NOMO-1 treated with dmso at 0.1 percent for 144 hours (cell line): ENCODE measurements around the gene NLRP9.
"Not testable (repeated sequence)": the region's sequence is repeated elsewhere in the genome, so short reads cannot be mapped to it uniquely, and the experiment has no call there.

Experiments used
- DNase-seq: peaks from one replicate; lab custom pipeline; 2025; ENCODE audit not compliant: unreplicated experiment; lab: John Stamatoyannopoulos, UW

Gene NLRP9

DNA sequence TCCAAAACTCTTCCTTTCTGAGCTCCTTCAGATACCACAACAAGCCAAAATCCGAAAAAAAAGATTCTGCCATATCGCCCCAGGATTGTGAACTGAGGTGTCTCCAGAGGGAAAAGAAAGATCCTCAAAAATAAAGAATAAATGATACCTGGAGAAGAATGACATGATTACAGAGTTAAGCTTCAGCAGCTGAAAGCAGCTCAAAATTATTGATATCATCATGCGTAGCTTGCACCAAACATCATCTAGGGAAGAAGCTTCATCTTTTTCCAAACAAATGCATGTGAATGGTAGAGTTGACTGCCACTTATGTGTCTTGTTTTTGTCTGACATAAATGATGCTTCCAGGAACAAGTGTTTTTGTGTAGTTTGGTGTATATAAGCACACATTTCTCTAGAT is at the start of gene NLRP9:
Gene NLRP9, minus strand, starts transcription at position 101 of the 400 bp plus-strand sequence. Its CDS starts 28 bp downstream, at position 73.
- no peak for DNase-seq

GRCh38 chr19:55781112-55781511 is 42.9 kb upstream of the NLRP9 start:
- DNase-seq, result no peak

DNA sequence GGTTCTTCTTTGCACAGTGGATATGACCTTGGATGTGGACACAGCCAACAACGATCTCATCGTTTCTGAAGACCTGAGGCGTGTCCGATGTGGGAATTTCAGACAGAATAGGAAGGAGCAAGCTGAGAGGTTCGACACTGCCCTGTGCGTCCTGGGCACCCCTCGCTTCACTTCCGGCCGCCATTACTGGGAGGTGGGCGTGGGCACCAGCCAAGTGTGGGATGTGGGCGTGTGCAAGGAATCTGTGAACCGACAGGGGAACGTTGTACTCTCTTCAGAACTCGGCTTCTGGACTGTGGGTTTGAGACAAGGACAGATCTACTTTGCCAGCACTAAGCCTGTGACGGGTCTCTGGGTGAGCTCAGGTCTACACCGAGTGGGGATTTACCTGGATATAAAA is 40.1 kb upstream of the NLRP9 start:
- DNase-seq, result no peak

GRCh38 chr19:55777528-55777927 is 39.3 kb upstream of the NLRP9 start:
- no peak for DNase-seq

DNA sequence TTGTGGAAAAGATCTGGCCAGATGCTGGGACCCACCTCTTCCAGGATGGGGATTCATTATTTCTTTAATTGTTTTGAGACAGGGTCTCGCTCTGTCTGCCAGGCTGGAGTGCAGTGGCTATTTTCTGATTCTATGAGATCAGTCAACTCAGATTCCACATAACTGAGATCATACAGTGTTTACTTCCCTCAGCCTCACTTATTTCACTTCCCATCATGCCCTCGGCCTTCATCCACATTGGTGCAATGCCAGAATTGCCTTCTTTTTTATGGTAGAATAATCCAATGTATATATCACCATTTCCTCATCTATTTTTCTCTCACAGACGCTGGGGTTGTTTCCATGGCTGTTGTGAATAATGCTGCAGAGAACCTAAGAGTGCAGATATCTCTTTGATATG is 31.4 kb upstream of the NLRP9 start:
- DNase-seq, result not testable (repeated sequence)

GRCh38 chr19:55768818-55769217 is 30.6 kb upstream of the NLRP9 start, which contains the start of gene RFPL4AL1:
RFPL4AL1 (plus strand) TSS chr19:55769118; CDS start chr19:55771805, 2,687 bp downstream.
- not testable (repeated sequence) for DNase-seq

DNA sequence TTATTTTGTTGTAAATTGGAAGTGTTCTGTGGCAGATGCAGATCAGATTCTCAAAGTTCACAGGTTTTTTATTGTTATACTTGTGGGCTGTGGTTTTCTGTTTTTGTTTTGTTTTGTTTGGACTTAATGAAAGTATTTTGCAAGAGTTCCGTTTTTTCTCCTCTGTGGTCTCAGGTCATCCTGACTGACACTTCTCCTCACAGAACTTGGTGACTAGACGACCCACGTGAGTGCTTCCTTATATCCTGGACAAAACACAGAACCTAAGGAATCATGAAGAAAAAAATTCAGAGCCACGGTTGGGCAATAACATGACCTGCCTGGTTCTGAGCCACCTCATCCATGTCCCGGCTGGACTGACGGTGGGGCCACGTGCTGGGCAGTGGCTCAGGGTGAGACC is 28.3 kb upstream of the NLRP9 start:
- DNase-seq, result no peak

DNA sequence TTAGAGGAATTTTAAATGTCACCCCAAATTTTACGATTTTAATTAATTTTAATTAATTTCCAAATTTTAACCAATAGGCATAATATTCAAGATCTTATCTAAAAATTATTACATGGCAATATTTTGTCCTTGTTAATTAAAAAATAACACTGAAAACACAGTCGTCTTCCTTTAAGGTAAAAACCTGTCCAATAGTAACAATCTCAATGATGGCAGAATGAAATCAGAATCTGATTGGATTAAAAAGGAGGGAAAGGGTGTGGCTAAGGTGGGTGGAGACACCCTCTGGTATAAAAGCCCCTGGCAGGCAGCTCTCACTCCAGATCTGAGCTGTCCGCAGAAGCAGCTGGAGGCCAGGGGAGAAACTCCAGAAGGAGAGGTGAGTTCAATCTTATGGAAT is 20.6 kb upstream of the NLRP9 start, which contains the start of gene RFPL4A:
Gene RFPL4A, plus strand, starts transcription at position 301 of the 400 bp plus-strand sequence. CDS start 2,704 bp downstream, outside the sequence.
- not testable (repeated sequence) for DNase-seq

DNA sequence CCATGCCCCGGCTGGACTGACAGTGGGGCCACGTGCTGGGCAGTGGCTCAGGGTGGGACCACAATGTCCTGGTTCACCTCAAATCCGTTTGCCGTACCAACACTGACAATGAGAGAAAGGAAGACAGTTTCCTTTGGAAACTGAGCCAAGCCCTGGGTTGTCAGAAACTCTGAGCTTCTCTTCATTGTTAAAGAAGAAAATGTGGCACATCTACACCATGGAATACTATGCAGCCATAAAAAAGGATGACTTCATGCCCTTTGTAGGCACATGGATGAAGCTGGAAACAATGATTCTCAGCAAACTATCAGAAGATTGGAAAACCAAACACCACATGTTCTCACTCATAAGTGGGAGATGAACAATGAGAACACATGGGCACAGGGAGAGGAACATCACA is 18.6 kb upstream of the NLRP9 start:
- not testable (repeated sequence) for DNase-seq

DNA sequence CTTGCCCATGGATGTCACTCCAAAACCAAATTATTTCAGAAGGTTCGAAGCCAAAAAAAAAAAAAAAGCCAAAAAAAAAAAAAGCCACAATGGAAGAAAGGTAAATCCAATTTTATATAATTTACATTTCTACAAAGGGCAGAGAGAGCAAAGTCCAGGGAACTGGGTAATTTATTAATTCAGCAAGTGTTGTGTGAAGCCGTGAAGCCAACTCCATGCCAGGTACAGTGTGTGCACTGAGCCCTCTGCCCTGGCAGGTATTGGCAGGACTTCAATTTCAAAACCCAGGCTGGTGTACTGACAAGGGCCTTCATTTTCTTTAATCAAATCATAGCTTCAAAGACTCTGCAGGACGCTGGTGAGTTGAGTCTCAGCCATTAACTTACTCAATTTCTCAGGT is 15.2 kb upstream of the NLRP9 start:
- no peak for DNase-seq

DNA sequence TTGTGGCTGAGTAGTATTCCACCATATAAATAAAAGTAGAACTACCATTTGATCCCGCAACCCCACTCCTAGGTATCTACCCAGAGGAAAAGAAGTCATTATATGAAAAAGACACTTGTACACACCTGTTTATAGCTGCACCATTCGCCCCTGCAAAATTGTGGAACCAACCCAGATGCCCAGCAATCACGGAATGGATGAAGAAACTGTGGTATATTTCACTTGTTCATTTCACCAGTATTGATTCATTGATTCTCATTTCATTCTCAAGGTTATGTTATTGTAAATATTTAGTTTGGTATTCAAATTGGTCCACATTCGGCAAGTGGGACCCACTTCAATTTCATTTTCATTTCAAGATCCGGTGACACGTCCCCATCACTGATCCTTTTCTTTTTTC is 12.5 kb upstream of the NLRP9 start:
- DNase-seq, result no peak

DNA sequence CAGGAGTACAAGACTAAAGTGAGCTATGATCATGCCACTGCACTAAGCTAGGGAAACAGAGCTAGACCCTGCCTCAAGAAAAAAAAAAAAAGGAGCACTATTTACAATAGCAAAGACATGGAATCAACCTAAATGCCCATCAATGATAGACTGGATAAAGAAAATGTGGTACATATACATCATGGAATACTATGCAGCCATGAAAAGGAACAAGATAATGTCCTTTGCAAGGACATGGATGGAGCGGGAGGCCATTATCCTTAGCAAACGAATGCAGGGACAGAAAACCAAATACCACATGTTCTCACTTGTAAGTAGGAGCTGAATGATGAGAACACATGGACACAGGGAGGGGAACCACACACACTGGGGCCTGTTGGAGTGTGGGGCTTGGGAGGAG is 7.8 kb downstream of the NLRP9 start:
- not testable (repeated sequence) for DNase-seq

- DNase-seq, result no peak
Measured at GRCh38 chr19:55723491-55723890, 14.7 kb downstream of the NLRP9 start.

GRCh38 chr19:55720801-55721200 is 17.4 kb downstream of the NLRP9 start:
- DNase-seq, result no peak

DNA sequence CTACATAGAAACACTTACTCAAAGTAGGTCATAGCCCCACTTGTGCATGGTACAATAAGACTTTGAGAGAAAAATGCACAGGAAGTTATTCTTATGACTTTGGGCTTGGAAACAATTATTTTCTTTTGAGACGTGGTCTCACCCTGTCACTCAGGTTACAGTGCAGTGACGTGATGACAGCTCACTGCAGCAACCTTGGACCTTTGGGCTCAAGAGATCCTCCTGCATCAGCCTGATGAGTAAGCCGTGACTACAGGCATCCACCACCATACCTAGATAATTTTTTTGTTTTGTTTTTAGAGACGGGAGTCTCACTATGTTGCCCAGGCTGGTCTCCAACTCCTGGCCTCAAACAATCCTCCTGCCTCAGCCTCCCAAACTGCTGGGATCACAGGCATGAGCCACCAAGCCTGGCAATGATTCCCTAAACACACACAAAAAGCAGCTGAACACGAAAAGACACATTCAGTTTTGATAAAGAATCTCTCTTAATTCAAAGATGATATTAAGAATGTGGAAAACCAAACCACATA is 17.9 kb downstream of the NLRP9 start:
- no peak for DNase-seq

DNA sequence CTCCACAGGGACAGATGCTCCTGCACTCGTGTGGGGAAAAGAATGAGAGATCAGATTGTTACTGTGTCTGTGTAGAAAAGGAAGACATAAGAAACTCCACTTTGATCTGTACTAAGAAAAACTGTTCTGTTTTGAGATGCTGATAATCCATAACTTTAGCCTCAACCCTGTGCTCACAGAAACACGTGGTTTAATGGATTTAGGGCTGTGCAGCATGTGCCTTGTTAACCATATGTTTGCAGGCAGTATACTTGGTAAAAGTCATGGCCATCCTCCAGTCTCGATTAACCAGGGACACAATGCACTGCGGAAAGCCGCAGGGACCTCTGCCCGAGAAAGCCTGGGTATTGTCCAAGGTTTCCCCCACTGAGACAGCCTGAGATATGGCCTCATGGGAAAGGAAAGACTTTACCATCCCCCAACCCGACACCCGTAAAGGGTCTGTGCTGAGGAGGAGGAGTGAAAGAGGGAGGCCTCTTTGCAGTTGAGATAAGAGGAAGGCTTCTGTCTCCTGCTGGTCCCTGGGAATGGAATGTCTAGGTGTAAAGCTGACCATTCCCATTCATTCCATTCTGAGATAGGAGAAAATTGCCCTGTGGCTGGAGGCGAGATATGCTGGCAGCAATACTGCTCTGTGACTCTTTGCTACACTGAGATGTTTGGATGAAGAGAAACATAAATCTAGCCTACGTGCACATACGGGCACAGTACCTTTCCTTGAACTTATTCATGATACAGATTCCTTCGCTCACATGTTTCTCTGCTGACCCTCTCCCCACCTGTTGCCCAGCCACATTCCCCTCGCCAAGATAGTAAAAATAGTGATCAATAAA is 20.1 kb downstream of the NLRP9 start:
- DNase-seq, result not testable (repeated sequence)

DNA sequence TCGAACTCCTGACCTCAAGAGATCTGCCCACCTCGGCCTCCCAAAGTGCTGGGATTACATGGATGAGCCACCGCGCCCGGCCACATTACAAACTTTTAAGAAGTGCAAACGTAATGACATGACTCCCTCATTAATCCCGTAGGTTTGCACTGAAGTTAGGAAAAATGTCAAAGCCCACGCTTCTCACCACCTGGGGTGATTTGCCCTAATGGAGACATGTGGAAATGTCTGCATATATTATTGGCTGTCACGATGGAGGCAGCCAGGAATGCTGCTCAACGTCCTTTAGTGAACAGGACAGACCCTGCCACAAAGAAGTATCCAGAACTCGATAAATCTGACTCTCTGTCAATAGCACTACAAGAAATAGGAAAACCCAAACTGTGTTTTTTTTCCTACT is 21.0 kb downstream of the NLRP9 start:
- no peak for DNase-seq

- DNase-seq, result no peak
Measured at GRCh38 chr19:55716531-55716930, 21.7 kb downstream of the NLRP9 start.

DNA sequence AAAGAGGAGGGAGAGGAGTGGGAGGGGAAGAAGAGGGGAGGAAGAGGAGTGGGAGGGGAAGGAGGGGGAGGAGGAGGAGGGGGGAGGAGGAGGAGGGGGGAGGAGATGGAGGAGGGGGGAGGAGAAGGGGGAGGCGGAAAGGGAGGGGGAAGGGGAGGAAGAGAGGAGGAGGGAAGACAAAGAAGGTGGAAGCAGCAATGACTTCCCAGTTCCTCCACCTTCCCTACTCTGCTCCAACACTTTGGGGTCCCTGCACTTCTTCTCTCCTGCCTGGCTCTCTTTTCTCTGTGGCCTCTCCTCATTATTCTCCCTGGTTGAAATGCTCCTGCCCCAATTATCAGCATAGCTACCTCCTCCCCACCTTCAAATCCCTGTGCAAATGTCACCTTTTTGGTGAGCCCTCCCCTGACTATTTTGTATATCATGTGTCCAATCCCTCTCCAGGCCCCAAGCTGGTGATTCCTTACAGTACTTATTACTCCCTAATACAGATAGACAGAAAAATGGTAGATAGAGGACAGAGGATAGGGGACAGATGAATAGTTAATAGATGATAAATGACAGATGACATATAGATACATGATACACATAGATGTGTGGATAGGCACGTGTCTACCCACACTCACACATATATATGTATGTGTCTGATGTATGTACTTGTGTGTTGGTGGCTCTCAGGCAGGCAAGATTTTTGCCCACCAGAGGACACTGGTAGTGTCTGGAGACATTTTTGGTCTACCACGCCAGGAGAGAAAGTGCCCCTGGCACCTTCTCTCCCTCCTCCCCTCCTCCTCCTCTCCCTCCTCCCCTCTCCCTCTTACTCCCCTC is 25.2 kb downstream of the NLRP9 start:
- DNase-seq, result no peak

DNA sequence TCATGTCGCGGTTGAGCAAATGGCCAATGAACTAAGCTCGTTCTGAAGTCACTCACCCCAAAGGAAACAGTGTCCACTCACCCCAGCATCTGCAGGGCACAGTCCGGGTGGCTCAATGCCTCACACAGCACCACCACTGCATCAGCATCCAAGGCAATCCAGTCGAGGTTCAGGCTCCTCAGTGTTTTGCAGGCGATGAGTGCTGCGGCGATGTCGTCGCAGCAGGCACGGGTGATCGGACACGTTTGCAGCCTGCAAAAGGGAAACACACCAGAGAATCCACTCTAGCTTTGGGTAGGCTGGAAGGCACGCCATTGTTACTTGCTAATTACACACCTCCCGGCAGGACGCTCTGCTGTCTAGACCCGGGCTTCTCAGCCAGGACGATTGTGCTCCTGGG is 26.5 kb downstream of the NLRP9 start:
- no peak for DNase-seq

DNA sequence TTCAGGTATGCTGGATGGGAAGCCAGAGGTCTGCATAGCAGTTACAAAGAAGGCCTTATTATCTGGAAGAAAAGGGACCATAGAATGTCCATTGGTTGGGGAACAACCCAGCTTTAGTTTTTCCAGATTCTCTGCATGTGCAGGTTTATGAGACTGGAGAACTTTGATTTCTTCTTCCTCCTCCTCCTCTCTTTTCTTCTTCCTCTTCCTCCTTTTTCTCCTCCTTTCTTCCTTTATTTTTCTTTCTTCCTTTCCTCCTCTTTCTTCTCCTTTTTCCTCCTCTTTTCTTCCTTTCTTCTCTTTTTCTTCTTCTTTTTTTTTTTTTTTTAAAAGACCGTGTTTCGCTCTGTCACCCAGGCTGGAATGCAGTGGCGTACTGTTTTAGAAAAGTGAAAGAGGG is 32.2 kb downstream of the NLRP9 start:
- DNase-seq, result no peak
